RWPE2 (cell line): ENCODE measurements around the gene GNAT2.

ENCODE experiments used
- ATAC-seq: fragments of 200-7000 bp; cut with Tn5 transposase; 3 replicates; pipeline ENCODE4 v1.9.1; 2021; ENCODE audit warnings: low read depth
- DNase-seq: peaks from one replicate; pipeline ENCODE4 v3.0.0-alpha.2; 2020; ENCODE audit warnings: low spot score
- H3K27ac ChIP-seq: fragments of 450-650 bp; 2 replicates; pipeline ENCODE4 v1.5.1; 2017; ENCODE audit warnings: mild to moderate bottlenecking; ENCODE audit not compliant: poor library complexity, severe bottlenecking
- H3K27me3 ChIP-seq: fragments of 250-450 bp; sonication (Bioruptor Pico); 2 replicates; pipeline ENCODE4 v1.5.1; 2021; ENCODE audit warnings: mild to moderate bottlenecking, moderate library complexity; ENCODE audit not compliant: insufficient read depth, poor library complexity, severe bottlenecking
- H3K36me3 ChIP-seq: fragments of 250-450 bp; sonication (Bioruptor Pico); 2 replicates; pipeline ENCODE4 v1.5.1; 2020; ENCODE audit warnings: low read depth, mild to moderate bottlenecking, moderate library complexity
- H3K4me1 ChIP-seq: fragments of 250-450 bp; sonication (Bioruptor Pico); 2 replicates; pipeline ENCODE4 v1.5.1; 2021; ENCODE audit warnings: mild to moderate bottlenecking, moderate library complexity; ENCODE audit not compliant: insufficient read depth, poor library complexity, severe bottlenecking
- H3K4me3 ChIP-seq: fragments of 250-450 bp; sonication (Bioruptor Pico); 2 replicates; pipeline ENCODE4 v1.5.1; 2021; ENCODE audit warnings: mild to moderate bottlenecking, moderate library complexity; ENCODE audit not compliant: severe bottlenecking
- H3K9me3 ChIP-seq: fragments of 250-450 bp; sonication (Bioruptor Pico); 2 replicates; pipeline ENCODE4 v1.5.1; 2021; ENCODE audit warnings: mild to moderate bottlenecking, moderate library complexity; ENCODE audit not compliant: severe bottlenecking
- TF ChIP-seq, protein P1 (sequence below): fragments of 450-650 bp; IDR thresholded peaks from one replicate; pipeline ENCODE4 v1.5.1; 2017; ENCODE audit warnings: mild to moderate bottlenecking, moderate library complexity; ENCODE audit not compliant: poor library complexity, severe bottlenecking

GNAT2 gene

DNA sequence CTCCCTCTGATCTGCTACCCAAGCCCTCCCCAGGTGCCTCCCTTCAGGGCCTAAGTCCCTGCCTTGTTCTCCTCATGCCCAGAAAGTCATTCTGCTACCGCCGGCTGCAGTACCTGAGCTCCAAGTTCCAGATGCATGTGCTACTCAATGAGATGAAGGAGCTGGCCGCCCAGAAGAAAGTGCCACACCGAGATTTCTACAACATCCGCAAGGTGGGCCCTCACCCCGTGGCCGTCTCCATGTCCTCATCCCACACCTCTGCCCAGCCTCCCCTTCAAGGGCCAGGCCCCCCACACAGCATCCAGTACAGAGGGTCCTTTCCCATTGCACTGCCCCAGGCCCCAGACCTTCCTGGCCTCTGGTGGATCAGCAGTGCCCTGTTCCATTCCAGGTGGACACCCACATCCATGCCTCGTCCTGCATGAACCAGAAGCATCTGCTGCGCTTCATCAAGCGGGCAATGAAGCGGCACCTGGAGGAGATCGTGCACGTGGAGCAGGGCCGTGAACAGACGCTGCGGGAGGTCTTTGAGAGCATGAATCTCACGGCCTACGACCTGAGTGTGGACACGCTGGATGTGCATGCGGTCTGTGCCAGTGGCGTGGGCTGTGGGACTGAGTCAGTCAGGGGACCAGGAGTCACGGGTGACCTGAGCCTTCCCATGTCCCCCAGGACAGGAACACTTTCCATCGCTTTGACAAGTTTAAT, 8.4 kb upstream of the GNAT2 start:
- no peaks in the 10 kb centered on the region for H3K27me3 ChIP-seq
- TF ChIP-seq, protein P1, sequence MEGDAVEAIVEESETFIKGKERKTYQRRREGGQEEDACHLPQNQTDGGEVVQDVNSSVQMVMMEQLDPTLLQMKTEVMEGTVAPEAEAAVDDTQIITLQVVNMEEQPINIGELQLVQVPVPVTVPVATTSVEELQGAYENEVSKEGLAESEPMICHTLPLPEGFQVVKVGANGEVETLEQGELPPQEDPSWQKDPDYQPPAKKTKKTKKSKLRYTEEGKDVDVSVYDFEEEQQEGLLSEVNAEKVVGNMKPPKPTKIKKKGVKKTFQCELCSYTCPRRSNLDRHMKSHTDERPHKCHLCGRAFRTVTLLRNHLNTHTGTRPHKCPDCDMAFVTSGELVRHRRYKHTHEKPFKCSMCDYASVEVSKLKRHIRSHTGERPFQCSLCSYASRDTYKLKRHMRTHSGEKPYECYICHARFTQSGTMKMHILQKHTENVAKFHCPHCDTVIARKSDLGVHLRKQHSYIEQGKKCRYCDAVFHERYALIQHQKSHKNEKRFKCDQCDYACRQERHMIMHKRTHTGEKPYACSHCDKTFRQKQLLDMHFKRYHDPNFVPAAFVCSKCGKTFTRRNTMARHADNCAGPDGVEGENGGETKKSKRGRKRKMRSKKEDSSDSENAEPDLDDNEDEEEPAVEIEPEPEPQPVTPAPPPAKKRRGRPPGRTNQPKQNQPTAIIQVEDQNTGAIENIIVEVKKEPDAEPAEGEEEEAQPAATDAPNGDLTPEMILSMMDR, result no peak
- ATAC-seq (no peak), DNase-seq (no peak)
- H3K4me1 ChIP-seq, result peaks cover 2% of the 10 kb centered on the region
- H3K4me3 ChIP-seq, result no peak overlapping the region
- H3K36me3 ChIP-seq, result peaks cover 29% of the 10 kb centered on the region
- H3K27ac ChIP-seq, result peak overlapping the region; percentile 22
- H3K9me3 ChIP-seq, result no peaks in the 10 kb centered on the region

DNA sequence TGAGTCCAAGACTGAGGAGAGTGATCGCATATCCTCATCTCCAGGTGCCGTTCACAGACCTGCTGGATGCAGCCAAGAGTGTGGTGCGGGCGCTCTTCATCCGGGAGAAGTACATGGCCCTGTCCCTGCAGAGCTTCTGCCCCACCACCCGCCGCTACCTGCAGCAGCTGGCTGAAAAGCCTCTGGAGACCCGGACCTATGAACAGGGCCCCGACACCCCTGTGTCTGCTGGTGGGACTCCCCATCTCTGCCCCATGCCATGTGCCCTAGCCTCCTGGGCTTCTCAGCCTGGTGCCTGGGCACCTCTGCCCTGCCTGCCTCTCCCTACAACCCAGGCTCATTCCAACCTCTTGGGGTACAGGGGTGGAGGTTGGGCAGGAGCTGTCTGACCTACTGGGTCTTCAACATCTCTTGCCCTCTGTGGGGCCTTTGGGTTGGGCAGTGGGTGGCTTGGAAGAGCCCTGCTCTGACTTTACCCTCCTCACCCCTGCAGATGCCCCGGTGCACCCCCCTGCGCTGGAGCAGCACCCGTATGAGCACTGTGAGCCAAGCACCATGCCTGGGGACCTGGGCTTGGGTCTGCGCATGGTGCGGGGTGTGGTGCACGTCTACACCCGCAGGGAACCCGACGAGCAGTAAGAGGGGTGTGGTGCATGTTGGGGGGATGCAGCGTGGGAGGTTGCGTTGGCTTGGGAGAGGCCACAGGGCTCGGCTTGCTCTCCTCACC, 7.4 kb upstream of the GNAT2 start:
- Histone ChIP-seq H3K4me3 (no peak overlapping the region), H3K36me3 (peaks cover 29% of the 10 kb centered on the region), H3K27me3 (no peaks in the 10 kb centered on the region), H3K27ac (no peak overlapping the region), H3K9me3 (no peaks in the 10 kb centered on the region), H3K4me1 (peaks cover 2% of the 10 kb centered on the region)
- ATAC-seq (no peak), DNase-seq (no peak)
- TF ChIP-seq, protein P1, result no peak

DNA sequence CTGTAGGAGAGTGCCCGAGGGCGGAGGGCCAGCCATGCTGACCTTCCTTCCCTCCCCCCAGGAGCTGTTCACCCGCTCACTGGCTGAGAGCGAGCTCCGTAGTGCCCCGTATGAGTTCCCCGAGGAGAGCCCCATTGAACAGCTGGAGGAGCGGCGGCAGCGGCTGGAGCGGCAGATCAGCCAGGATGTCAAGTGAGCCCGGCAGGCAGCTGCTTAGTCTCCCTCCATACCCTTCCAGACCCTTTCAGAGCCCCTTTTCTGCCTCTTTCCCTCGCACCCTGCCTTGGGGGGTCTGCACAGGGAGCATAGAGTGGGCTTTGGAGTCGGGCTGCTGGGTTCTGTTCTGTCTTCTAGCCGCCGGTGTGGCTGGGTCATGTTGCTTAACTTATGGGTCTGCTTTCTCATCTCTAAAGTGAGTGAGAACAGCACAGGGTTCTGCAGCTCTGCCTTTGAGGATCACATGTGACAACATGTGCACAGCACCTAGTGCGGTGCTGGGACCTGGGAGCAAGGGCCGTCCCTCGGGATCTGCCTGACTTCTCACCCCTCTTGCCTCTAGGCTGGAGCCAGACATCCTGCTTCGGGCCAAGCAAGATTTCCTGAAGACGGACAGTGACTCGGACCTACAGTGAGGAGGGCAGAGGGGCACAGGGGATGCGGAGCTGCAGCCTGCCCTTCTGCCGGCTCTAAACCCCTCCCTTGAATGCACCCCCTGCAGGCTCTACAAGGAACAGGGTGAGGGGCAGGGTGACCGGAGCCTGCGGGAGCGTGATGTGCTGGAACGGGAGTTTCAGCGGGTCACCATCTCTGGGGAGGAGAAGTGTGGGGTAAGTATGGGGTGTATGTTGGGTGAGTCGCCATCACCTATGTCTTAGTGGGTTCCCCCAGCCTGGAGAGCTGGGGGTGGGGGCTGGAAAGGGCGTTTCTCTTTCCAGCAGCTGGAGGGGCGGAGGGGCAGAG, 6.5 kb upstream of the GNAT2 start:
- Histone ChIP-seq H3K27me3 (no peaks in the 10 kb centered on the region), H3K9me3 (no peaks in the 10 kb centered on the region), H3K4me3 (no peak overlapping the region), H3K27ac (no peak overlapping the region), H3K36me3 (peaks cover 20% of the 10 kb centered on the region), H3K4me1 (peaks cover 2% of the 10 kb centered on the region)
- no peak for ATAC-seq
- TF ChIP-seq, protein P1, result no peak
- no peak for DNase-seq

DNA sequence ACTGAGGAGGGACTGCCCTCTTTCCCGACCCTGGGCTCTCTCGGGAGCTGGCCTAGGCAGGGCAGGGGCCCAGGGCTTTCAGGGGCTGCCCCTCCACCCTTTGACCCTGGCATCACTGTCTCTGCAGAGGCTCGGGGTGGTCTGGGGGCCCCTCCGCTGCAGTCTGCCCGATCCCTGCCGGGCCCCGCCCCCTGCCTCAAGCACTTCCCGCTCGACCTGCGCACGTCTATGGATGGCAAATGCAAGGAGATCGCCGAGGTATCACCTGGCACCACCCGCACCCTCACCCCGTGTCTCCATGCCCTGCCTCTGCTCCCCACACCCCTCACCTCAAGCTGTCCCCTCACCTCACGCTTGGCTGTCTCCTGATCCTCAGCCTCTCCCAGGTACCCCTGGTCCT, 5.8 kb upstream of the GNAT2 start:
- Histone ChIP-seq H3K36me3 (peaks cover 17% of the 10 kb centered on the region), H3K4me3 (no peak overlapping the region), H3K27me3 (no peaks in the 10 kb centered on the region), H3K27ac (no peak overlapping the region), H3K9me3 (no peaks in the 10 kb centered on the region), H3K4me1 (peaks cover 2% of the 10 kb centered on the region)
- DNase-seq (no peak), ATAC-seq (no peak)
- TF ChIP-seq, protein P1, result no peak
